ENCODE measurements around the gene INPP5K. TPM values are rescaled to one million over a fixed set of nuclear protein-coding genes. Genes with fewer than 3 reads are reported as not detected.
"Not testable (repeated sequence)": the region's sequence is repeated elsewhere in the genome, so short reads cannot be mapped to it uniquely, and the experiment has no call there.

INPP5K gene
- total RNA-seq, 1 donor, result 27.3 TPM

DNA sequence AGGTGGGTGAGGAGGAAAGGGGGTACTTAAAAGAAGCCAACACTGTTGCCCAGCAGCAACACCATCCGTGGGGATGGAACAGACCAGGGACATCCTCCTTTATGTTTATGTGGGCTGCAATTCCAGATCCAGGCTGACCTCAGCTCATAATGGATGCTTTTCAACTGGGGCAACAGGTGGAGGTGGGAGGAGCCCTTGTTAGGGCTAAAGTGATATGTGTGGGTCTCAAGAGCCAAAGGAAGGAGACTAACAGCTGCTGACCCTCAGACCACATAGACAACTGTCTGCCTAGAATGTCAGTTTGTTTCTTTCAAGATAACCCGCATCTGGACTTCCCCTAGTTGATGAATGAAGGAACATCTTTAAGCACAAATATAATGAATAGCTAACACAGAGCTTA lies 2.0 kb upstream of the INPP5K start:
- TF ChIP-seq, protein P1, sequence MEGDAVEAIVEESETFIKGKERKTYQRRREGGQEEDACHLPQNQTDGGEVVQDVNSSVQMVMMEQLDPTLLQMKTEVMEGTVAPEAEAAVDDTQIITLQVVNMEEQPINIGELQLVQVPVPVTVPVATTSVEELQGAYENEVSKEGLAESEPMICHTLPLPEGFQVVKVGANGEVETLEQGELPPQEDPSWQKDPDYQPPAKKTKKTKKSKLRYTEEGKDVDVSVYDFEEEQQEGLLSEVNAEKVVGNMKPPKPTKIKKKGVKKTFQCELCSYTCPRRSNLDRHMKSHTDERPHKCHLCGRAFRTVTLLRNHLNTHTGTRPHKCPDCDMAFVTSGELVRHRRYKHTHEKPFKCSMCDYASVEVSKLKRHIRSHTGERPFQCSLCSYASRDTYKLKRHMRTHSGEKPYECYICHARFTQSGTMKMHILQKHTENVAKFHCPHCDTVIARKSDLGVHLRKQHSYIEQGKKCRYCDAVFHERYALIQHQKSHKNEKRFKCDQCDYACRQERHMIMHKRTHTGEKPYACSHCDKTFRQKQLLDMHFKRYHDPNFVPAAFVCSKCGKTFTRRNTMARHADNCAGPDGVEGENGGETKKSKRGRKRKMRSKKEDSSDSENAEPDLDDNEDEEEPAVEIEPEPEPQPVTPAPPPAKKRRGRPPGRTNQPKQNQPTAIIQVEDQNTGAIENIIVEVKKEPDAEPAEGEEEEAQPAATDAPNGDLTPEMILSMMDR (IDR thresholded peaks at IDR 0.05; ENCODE audit: insufficient read depth, low read length), result no peak
- no peak overlapping the region for H3K4me3 ChIP-seq (ENCODE audit: low read depth, low read length)
- no peak for DNase-seq (ENCODE audit: low read depth)

DNA sequence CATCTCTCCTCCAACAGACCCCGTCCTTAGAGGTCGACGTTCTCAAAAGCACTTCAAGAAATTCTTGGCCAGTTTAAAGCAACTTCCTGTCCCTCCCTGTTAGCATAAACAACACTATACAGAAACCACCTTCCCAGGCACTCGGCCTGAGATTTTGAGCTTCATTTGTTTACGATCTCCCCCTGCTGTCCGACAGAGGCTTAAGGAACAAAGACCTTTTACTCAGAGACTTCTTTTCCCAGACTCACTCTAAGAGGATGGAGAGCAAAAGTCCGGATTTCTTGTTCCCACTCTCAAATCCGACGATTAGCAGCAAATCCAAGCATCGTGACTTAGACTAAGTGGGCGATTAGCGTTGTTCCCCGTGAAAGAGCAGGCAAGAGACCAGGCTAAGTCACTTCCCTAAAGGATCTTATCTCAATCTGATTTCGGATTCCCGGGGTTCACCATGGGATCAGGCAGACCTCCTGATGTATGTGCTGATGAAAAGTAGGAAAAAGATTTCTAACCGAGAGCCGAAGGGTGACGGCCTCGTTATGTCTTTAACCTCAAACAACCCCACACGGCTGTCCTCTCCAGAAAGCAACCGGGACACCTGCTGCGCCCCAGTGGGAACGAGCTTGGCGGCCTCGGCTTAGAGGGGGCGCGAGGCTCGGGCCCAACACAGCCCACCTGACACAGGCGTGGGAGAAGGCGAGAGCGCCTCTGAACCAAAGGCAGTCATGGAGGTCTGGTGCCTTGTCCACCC lies 598 bp downstream of the INPP5K start:
- TF ChIP-seq, protein P1 (IDR thresholded peaks at IDR 0.05; ENCODE audit: insufficient read depth, low read length), result peak; percentile 75
- H3K4me3 ChIP-seq (ENCODE audit: low read depth, low read length), result peak overlapping the region; percentile 99
- peak; percentile 93 for DNase-seq (ENCODE audit: low read depth)

DNA sequence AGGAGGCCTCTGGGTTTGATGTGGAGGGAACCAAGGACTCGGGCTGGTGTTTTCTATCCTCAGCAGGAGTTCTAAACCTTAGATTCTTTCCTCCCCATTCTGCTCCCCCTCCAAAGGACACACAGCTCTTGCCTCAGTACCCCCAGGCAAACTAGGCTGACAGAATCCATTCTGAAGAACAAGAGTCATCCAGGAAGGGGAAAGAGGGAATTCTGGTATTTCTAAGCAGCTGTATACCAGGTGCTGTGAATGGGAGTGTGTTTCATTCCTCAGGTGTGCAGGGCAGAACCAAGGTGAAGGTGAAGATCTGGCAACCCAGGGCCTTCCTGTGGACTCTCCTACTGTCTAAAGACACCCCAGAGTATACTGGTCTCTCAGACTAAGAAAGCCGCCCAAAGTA lies 4.1 kb downstream of the INPP5K start:
- DNase-seq (ENCODE audit: low read depth), result no peak
- H3K4me3 ChIP-seq (ENCODE audit: low read depth, low read length), result no peak overlapping the region
- TF ChIP-seq, protein P1 (IDR thresholded peaks at IDR 0.05; ENCODE audit: insufficient read depth, low read length), result no peak

DNA sequence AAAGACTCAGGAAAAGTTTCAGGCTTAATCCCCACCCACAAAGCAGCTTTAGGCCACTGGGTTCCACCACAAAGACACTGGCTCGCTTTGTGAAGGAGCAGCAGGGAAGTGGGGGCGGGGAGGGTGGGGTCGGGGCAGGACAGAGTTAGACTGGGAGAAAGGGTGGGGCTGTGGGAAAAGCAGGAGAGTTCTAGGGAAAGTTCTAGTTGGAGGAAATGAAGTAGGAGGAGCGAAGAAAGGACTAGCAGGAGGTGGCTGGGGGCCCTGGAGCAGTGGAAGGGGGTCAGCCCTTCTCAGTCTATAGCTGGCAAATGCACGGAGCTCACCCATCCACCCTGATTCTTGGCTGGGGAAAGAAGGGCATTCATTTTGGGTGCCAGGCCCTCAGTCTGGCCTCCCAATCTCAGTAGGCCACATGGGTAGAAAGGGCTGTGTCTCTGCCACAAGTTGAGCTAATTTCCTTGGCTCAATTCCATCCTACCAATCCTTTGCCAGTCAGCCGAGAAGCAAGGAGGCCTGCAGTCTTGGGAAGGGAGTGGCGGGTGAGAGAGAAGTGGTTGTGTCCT lies 4.6 kb downstream of the INPP5K start:
- peak; percentile 76 for DNase-seq (ENCODE audit: low read depth)
- H3K4me3 ChIP-seq (ENCODE audit: low read depth, low read length), result no peak overlapping the region
- TF ChIP-seq, protein P1 (IDR thresholded peaks at IDR 0.05; ENCODE audit: insufficient read depth, low read length), result no peak

DNA sequence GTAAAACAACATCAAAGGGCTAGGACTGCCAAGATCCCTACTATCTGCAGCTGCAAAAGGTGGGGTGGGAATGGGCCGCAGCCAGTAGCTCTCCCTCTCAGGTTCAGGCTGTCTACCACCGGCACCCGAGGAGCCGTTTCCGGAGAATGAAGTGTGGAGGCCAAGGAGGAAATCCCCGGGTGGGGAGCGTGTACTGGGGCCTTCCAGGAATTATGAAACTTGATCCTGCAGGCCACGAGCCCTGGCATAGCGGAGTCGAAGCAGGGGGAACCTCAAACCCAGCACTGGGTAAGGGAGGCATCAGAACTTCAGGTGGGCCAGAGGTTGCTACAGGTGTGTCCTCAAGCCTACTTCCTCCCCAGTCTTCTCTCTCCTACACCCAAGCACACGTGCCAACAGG lies 5.1 kb downstream of the INPP5K start:
- H3K4me3 ChIP-seq (ENCODE audit: low read depth, low read length), result no peak overlapping the region
- peak; percentile 52 for DNase-seq (ENCODE audit: low read depth)
- TF ChIP-seq, protein P1 (IDR thresholded peaks at IDR 0.05; ENCODE audit: insufficient read depth, low read length), result no peak

DNA sequence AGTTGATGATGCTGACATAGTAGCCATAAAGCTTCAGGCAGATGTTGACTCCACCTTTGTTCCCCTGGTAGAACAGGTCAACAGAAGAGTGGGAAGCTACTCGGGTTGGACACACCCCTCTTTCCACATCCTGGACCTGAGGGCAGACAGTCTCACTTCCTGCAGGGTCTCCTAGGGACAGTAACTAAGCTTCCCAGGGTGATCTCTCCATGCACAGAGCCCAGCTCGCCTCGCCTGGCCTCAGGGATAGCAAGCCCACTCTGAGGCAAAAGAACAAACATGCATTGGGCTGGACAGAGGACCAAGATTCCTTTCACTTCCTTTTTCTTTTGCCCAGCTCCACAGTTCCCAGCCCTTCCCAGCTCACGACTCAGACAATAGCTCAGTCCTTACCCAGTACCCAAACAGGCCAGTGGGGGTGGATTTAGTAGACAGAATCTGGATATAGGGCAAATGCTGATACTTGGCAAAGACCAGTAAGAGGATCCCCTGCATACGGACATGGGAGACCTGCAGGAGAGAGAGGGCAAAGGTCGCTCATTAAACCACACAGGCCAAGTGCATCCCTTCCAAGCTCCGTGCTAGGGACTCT lies 7.0 kb downstream of the INPP5K start:
- no peak overlapping the region for H3K4me3 ChIP-seq (ENCODE audit: low read depth, low read length)
- TF ChIP-seq, protein P1 (IDR thresholded peaks at IDR 0.05; ENCODE audit: insufficient read depth, low read length), result no peak
- no peak for DNase-seq (ENCODE audit: low read depth)

DNA sequence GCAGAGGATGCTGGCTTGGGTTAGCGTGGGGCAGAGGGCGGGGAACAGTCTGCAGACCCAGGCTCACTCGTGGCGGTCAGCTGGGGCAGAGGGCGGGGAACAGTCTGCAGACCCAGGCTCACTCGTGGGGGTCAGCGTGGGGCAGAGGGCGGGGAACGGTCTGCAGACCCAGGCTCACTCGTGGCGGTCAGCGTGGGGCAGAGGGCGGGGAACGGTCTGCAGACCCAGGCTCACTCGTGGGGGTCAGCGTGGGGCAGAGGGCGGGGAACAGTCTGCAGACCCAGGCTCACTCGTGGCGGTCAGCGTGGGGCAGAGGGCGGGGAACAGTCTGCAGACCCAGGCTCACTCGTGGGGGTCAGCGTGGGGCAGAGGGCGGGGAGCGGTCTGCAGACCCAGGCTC lies 7.7 kb downstream of the INPP5K start:
- DNase-seq (ENCODE audit: low read depth); H3K4me3 ChIP-seq (ENCODE audit: low read depth, low read length): not testable (repeated sequence)
